ENCODE results near the gene KRTAP11-1.

Gene KRTAP11-1

DNA sequence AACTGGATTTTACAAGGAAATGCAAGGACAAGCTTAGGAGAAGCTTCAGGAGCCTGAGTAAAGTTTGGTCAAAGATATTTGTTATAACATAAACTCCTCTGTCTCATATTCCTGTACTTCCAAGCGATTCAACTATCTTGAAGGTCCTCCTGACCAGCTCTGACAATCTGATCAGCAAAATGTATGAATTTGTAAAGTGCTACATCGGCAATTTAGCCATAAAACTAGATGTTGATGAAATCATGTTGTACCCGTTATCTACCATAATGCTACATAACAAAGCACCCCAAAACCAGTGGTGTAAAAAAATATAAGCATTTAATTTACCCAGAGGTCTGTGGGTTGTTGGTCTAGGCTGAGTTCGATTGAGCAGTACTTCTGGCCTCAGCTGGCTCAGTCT is 19.5 kb upstream of the KRTAP11-1 start:
- no peak for ATAC-seq
- TF ChIP-seq ARNTL (CRISPR knock-in tag; IDR thresholded peaks at IDR 0.05; ENCODE audit: borderline replicate concordance, low read depth) = no peak
- TF ChIP-seq ZFP3 (CRISPR knock-in tag; IDR thresholded peaks at IDR 0.05) = no peak
- TF ChIP-seq CSDC2 (CRISPR knock-in tag; IDR thresholded peaks at IDR 0.05) = no peak
- TF ChIP-seq ESRRG (CRISPR knock-in tag; IDR thresholded peaks at IDR 0.05) = no peak
- TF ChIP-seq, protein P1, sequence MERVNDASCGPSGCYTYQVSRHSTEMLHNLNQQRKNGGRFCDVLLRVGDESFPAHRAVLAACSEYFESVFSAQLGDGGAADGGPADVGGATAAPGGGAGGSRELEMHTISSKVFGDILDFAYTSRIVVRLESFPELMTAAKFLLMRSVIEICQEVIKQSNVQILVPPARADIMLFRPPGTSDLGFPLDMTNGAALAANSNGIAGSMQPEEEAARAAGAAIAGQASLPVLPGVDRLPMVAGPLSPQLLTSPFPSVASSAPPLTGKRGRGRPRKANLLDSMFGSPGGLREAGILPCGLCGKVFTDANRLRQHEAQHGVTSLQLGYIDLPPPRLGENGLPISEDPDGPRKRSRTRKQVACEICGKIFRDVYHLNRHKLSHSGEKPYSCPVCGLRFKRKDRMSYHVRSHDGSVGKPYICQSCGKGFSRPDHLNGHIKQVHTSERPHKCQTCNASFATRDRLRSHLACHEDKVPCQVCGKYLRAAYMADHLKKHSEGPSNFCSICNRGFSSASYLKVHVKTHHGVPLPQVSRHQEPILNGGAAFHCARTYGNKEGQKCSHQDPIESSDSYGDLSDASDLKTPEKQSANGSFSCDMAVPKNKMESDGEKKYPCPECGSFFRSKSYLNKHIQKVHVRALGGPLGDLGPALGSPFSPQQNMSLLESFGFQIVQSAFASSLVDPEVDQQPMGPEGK (CRISPR knock-in tag; IDR thresholded peaks at IDR 0.05; ENCODE audit: borderline replicate concordance) = no peak
- TF ChIP-seq GLIS3 (CRISPR knock-in tag; IDR thresholded peaks at IDR 0.05) = no peak
- no peak for TF ChIP-seq TSHZ2 (CRISPR knock-in tag; IDR thresholded peaks at IDR 0.05)
- TF ChIP-seq OSR1 (CRISPR knock-in tag; IDR thresholded peaks at IDR 0.05) = no peak
- no peak for TF ChIP-seq PPARA (CRISPR knock-in tag; IDR thresholded peaks at IDR 0.05; ENCODE audit: borderline replicate concordance)
- TF ChIP-seq CSRNP3 (CRISPR knock-in tag; IDR thresholded peaks at IDR 0.05) = no peak
- no peak for TF ChIP-seq TCF4 (CRISPR knock-in tag; IDR thresholded peaks at IDR 0.05; ENCODE audit: borderline replicate concordance)
- TF ChIP-seq, protein P2, sequence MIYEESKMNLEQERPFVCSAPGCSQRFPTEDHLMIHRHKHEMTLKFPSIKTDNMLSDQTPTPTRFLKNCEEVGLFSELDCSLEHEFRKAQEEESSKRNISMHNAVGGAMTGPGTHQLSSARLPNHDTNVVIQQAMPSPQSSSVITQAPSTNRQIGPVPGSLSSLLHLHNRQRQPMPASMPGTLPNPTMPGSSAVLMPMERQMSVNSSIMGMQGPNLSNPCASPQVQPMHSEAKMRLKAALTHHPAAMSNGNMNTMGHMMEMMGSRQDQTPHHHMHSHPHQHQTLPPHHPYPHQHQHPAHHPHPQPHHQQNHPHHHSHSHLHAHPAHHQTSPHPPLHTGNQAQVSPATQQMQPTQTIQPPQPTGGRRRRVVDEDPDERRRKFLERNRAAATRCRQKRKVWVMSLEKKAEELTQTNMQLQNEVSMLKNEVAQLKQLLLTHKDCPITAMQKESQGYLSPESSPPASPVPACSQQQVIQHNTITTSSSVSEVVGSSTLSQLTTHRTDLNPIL (CRISPR knock-in tag; IDR thresholded peaks at IDR 0.05; ENCODE audit: low read depth) = no peak
- TF ChIP-seq POU6F1 (CRISPR knock-in tag; IDR thresholded peaks at IDR 0.05; ENCODE audit: borderline replicate concordance, low read depth) = no peak
- TF ChIP-seq ZNF8 (CRISPR knock-in tag; IDR thresholded peaks at IDR 0.05) = no peak
- no peak for TF ChIP-seq ZNF70 (CRISPR knock-in tag; IDR thresholded peaks at IDR 0.05)

GRCh38 chr21:30882866-30883597 is 1.7 kb upstream of the KRTAP11-1 start:
- no peak for ATAC-seq
- no peak for TF ChIP-seq SNAI2 (CRISPR knock-in tag; IDR thresholded peaks at IDR 0.05)

- no peak for ATAC-seq
- TF ChIP-seq SNAI2 (CRISPR knock-in tag; IDR thresholded peaks at IDR 0.05) (no peak), ZFP3 (CRISPR knock-in tag; IDR thresholded peaks at IDR 0.05) (no peak), ZC3H10 (CRISPR knock-in tag; IDR thresholded peaks at IDR 0.05) (no peak), ZNF70 (CRISPR knock-in tag; IDR thresholded peaks at IDR 0.05) (no peak), TSHZ2 (CRISPR knock-in tag; IDR thresholded peaks at IDR 0.05) (no peak), ISL1 (CRISPR knock-in tag; IDR thresholded peaks at IDR 0.05) (no peak), ARNTL (CRISPR knock-in tag; IDR thresholded peaks at IDR 0.05; ENCODE audit: borderline replicate concordance, low read depth) (no peak), POU6F1 (CRISPR knock-in tag; IDR thresholded peaks at IDR 0.05; ENCODE audit: borderline replicate concordance, low read depth) (no peak), TOX (CRISPR knock-in tag; IDR thresholded peaks at IDR 0.05; ENCODE audit: borderline replicate concordance) (no peak), RARB (CRISPR knock-in tag; IDR thresholded peaks at IDR 0.05) (no peak), ZNF8 (CRISPR knock-in tag; IDR thresholded peaks at IDR 0.05) (no peak), ESRRG (CRISPR knock-in tag; IDR thresholded peaks at IDR 0.05) (no peak)
These were observed 466 bp downstream of the KRTAP11-1 start for GRCh38 chr21:30880914-30881313.

Measured in SK-N-SH treated with all-trans-retinoic acid at 6 μM for 48 hours (cell line).